Measurements from ENCODE around the gene DDOST. TPM values are rescaled to one million over a fixed set of nuclear protein-coding genes. Genes with fewer than 3 reads are reported as not detected.

DDOST gene
- 100 to 1,000 TPM; 252 to 280 TPM for total RNA-seq
- 170 TPM for polyA plus RNA-seq (2013, experiment 1 of 2)
- polyA plus RNA-seq (2013, experiment 2 of 2): 153 TPM
- long read RNA-seq, experiment 1, transcript DDOST-202 (11 exons, 2,126 nt): major isoform, 89 of 154 reads
- long read RNA-seq, experiment 1, partial matches to known transcripts: 38 of 154 reads
- long read RNA-seq, experiment 1, other reads (novel, unspliced or antisense): 27 of 154 reads
- long read RNA-seq, experiment 2, transcript DDOST-202 (11 exons, 2,126 nt): major isoform, 878 of 912 reads
- long read RNA-seq, experiment 2, partial matches to known transcripts: 10 of 912 reads
- long read RNA-seq, experiment 2, other reads (novel, unspliced or antisense): 22 of 912 reads
- long read RNA-seq, experiment 3, transcript DDOST-205 (2 exons, 766 nt): minor isoform, 11 of 1,750 reads
- long read RNA-seq, experiment 3, transcript DDOST-202 (11 exons, 2,126 nt): major isoform, 1,697 of 1,750 reads
- long read RNA-seq, experiment 3, partial matches to known transcripts: 5 of 1,750 reads
- long read RNA-seq, experiment 3, other reads (novel, unspliced or antisense): 37 of 1,750 reads
- long read RNA-seq, experiment 4, transcript DDOST-202 (11 exons, 2,126 nt): major isoform, 804 of 914 reads
- long read RNA-seq, experiment 4, partial matches to known transcripts: 19 of 914 reads
- long read RNA-seq, experiment 4, other reads (novel, unspliced or antisense): 91 of 914 reads

DNA sequence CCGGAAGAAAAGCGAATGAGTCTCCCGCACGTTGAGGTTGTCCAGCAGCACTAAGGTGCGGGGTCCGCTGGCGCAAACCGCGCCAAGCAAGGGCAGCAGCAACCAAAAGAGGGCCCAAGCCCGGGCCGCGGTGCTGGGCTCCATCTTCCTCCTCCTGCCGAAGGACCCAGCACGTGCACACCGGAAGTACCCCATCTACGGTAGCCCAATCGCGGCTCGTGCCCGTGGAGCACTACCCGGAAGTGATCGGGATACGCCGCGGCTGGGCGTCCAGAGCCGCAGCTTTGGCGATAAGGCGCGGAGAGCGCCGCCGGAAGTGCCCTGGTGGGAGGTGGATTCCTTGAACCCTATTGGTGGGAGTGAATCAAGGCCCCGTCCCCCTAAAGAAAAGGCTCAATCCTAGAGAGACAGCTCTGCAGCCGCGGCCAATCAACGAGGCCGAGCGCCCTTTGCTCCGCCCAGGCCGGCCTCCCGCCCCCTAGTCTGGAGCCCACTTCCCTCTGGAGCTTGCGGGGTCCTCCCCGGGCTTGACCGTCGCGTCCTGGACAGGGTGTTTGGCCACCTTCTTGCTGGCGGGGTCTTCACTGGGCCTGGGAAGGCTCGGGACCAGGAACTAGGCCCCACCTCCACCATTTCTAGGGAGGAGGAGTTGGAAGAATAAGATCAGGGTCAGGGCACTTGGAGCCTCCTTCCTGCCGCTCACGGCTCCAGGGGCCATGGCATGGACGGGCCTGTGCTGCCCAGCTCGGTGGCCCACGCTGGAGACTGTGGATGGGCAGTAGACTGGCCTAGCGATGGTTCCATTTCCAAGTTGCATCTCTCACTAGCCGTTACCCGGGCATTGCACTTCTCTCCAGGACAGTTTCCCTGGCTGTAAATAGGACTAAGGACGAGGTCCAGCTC is at the start of gene DDOST:
Gene DDOST, minus strand, starts transcription at position 163 of the 903 bp plus-strand sequence. Its CDS starts 19 bp downstream, at position 144.
- no peaks in the 10 kb centered on the region for H3K27me3 Mint-ChIP-seq (ENCODE audit: insufficient read depth)
- TF ChIP-seq, protein P1, sequence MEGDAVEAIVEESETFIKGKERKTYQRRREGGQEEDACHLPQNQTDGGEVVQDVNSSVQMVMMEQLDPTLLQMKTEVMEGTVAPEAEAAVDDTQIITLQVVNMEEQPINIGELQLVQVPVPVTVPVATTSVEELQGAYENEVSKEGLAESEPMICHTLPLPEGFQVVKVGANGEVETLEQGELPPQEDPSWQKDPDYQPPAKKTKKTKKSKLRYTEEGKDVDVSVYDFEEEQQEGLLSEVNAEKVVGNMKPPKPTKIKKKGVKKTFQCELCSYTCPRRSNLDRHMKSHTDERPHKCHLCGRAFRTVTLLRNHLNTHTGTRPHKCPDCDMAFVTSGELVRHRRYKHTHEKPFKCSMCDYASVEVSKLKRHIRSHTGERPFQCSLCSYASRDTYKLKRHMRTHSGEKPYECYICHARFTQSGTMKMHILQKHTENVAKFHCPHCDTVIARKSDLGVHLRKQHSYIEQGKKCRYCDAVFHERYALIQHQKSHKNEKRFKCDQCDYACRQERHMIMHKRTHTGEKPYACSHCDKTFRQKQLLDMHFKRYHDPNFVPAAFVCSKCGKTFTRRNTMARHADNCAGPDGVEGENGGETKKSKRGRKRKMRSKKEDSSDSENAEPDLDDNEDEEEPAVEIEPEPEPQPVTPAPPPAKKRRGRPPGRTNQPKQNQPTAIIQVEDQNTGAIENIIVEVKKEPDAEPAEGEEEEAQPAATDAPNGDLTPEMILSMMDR (conservative IDR thresholded peaks at IDR 0.05): peak; percentile 63
- peaks cover 29% of the 10 kb centered on the region for H3K36me3 ChIP-seq (ENCODE audit: control insufficient read depth, insufficient read depth, low read length)
- peak within 1 kb of the TSS; percentile 97 for H3K4me3 ChIP-seq (ENCODE audit: low read length)
- no peak within 1 kb of the TSS for H3K27ac ChIP-seq (ENCODE audit: low read depth, low read length)
- H3K27me3 ChIP-seq (ENCODE audit: control insufficient read depth, insufficient read depth, low read length, poor library complexity, severe bottlenecking): no peaks in the 10 kb centered on the region
- H3K4me1 ChIP-seq (ENCODE audit: control insufficient read depth, insufficient read depth, low read length): no peaks in the 10 kb centered on the region
- no peaks in the 10 kb centered on the region for H3K9me3 Mint-ChIP-seq
- no peaks in the 10 kb centered on the region for H3K9me3 ChIP-seq (ENCODE audit: control insufficient read depth, low read length)
- WGBS, 2 experiments (ENCODE audit: insufficient coverage in 1 of 2, insufficient read length in 1 of 2): 2 to 8% methylated on average over 21 to 58 of the region's 58 CpGs
- DNase-seq: peak; percentile 99
- peak within 1 kb of the TSS; percentile 68 for H3K9ac ChIP-seq (ENCODE audit: extremely low read depth, low read length, poor library complexity, severe bottlenecking)
- H3K36me3 Mint-ChIP-seq (ENCODE audit: low read depth): peaks cover 28% of the 10 kb centered on the region
- H3K4me3 Mint-ChIP-seq: peak within 1 kb of the TSS; percentile 99
- H3K4me1 Mint-ChIP-seq: peaks cover 24% of the 10 kb centered on the region
- peak within 1 kb of the TSS; percentile 96 for H3K27ac Mint-ChIP-seq

DNA sequence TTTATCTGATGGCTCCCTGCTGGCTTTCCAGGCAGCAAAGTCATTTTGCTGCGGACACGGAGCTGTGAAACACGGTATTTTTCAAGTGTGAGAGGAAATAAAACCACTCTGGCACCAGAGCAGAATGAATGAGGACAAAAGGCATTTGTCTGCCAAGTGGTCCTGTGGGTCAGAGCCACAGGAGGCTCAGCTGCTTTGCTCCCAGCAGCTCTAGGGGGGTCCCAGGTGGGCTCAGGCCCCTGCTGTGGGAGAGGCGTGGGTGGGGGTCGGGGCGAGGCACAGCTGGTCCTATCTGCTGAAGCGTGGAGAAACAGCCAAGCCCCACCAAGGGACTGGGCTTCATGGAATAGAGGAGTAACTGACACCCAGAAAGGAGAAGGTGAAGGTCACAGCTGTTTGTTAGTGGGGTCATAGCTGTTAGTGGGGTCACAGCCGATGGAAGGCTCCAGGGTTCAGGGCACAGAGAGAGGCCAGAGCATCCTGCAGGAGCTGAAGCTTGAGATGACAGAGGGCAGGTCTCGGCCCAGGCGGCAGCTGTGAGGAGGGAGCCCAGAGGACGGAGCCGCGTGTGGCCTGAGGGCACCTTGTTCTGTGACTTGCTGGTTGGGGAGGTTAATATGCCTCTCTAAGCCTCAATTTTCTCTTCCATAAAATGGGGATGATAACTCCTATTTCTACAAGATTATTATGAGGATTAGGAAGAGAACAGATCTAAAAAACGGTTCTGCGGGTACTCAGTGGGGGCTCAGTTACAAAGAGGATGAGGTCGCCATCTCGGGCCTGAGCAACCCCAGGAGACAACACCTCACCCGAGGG is 49.5 kb upstream of the DDOST start:
- TF ChIP-seq, protein P1 (conservative IDR thresholded peaks at IDR 0.05): no peak
- Histone ChIP-seq H3K36me3 (ENCODE audit: control insufficient read depth, insufficient read depth, low read length) (no peaks in the 10 kb centered on the region), H3K4me1 (ENCODE audit: control insufficient read depth, insufficient read depth, low read length) (no peaks in the 10 kb centered on the region), H3K4me3 (ENCODE audit: low read length) (no peak overlapping the region), H3K27me3 (ENCODE audit: control insufficient read depth, insufficient read depth, low read length, poor library complexity, severe bottlenecking) (no peaks in the 10 kb centered on the region), H3K9ac (ENCODE audit: extremely low read depth, low read length, poor library complexity, severe bottlenecking) (no peak overlapping the region), H3K27ac (ENCODE audit: low read depth, low read length) (peak overlapping the region; percentile 84), H3K9me3 (ENCODE audit: control insufficient read depth, low read length) (no peaks in the 10 kb centered on the region)
- Mint-ChIP-seq H3K9me3 (no peaks in the 10 kb centered on the region), H3K27me3 (ENCODE audit: insufficient read depth) (no peaks in the 10 kb centered on the region), H3K36me3 (ENCODE audit: low read depth) (no peaks in the 10 kb centered on the region), H3K4me3 (no peak overlapping the region), H3K27ac (no peak overlapping the region), H3K4me1 (no peaks in the 10 kb centered on the region)
- no peak for DNase-seq
- WGBS, 2 experiments (ENCODE audit: insufficient coverage in 1 of 2, insufficient read length in 1 of 2): 79 to 93% methylated on average over 8 to 16 of the region's 18 CpGs

All from endodermal cell (in vitro differentiated cells).